DOHH2 (cell line): Measurements from ENCODE around the gene CALY.

Experiments used
- H3F3A ChIP-seq: fragments of 200-600 bp; sonication (generic), shearing (Covaris generic); 2 replicates; pipeline ENCODE4 v1.6.0; 2016; ENCODE audit warnings: antibody characterized with exemption, mild to moderate bottlenecking; ENCODE audit not compliant: control insufficient read depth, insufficient read depth
- H3K27ac ChIP-seq: fragments of 200-600 bp; sonication (generic); 2 replicates; pipeline ENCODE4 v1.5.1; 2014; ENCODE audit warnings: low read depth, mild to moderate bottlenecking, low read length, moderate library complexity
- H3K27me3 ChIP-seq: fragments of 200-600 bp; sonication (generic); 2 replicates; pipeline ENCODE4 v1.6.1; 2014; ENCODE audit warnings: mild to moderate bottlenecking, low read length, mixed read lengths; ENCODE audit not compliant: control insufficient read depth
- H3K36me3 ChIP-seq: fragments of 200-600 bp; sonication (generic); 2 replicates; pipeline ENCODE4 v1.6.1; 2014; ENCODE audit warnings: mild to moderate bottlenecking, low read length, moderate library complexity, mixed read lengths; ENCODE audit not compliant: control insufficient read depth
- H3K4me1 ChIP-seq: fragments of 200-600 bp; sonication (generic); 2 replicates; pipeline ENCODE4 v1.6.1; 2014; ENCODE audit warnings: mild to moderate bottlenecking, low read length, mixed read lengths; ENCODE audit not compliant: control insufficient read depth
- H3K4me2 ChIP-seq: fragments of 200-600 bp; sonication (generic); 2 replicates; pipeline ENCODE4 v1.6.0; 2014; ENCODE audit warnings: mild to moderate bottlenecking, low read length, moderate library complexity
- H3K4me3 ChIP-seq: fragments of 200-600 bp; sonication (generic); 2 replicates; pipeline ENCODE4 v1.5.1; 2014; ENCODE audit warnings: mild to moderate bottlenecking, low read length, mixed read lengths
- H3K79me2 ChIP-seq: fragments of 200-600 bp; sonication (generic); 2 replicates; pipeline ENCODE4 v1.6.1; 2014; ENCODE audit warnings: mild to moderate bottlenecking, low read length, mixed read lengths; ENCODE audit not compliant: control insufficient read depth
- H3K9me2 ChIP-seq: fragments of 200-600 bp; sonication (generic); replicated peaks from 2 replicates; pipeline ENCODE4 v1.6.1; 2014; ENCODE audit warnings: mild to moderate bottlenecking, low read length, mixed read lengths; ENCODE audit not compliant: control insufficient read depth
- H3K9me3 ChIP-seq: fragments of 200-600 bp; sonication (generic); 2 replicates; pipeline ENCODE4 v1.6.1; 2014; ENCODE audit warnings: antibody characterized with exemption, low read length, mixed read lengths; ENCODE audit not compliant: control insufficient read depth, insufficient read depth
- H4K20me1 ChIP-seq: fragments of 200-600 bp; sonication (generic); 2 replicates; pipeline ENCODE4 v1.6.0; 2014; ENCODE audit warnings: low read depth, mild to moderate bottlenecking, antibody characterized with exemption, low read length, moderate library complexity; ENCODE audit not compliant: control insufficient read depth, insufficient read depth
- EZH2phosphoT487 ChIP-seq: fragments of 200-600 bp; sonication (generic); IDR thresholded peaks from 2 replicates; pipeline ENCODE4 v1.6.1; 2017; ENCODE audit warnings: borderline replicate concordance, mild to moderate bottlenecking, antibody characterized with exemption, low read length, moderate library complexity, mixed read lengths
- TF ChIP-seq, protein P1 (sequence below): fragments of 200-600 bp; sonication (generic); IDR thresholded peaks from one replicate; pipeline ENCODE4 v1.5.1; 2014; ENCODE audit warnings: antibody characterized with exemption, mild to moderate bottlenecking, low read depth, low read length; ENCODE audit not compliant: poor library complexity, severe bottlenecking

CALY gene

DNA sequence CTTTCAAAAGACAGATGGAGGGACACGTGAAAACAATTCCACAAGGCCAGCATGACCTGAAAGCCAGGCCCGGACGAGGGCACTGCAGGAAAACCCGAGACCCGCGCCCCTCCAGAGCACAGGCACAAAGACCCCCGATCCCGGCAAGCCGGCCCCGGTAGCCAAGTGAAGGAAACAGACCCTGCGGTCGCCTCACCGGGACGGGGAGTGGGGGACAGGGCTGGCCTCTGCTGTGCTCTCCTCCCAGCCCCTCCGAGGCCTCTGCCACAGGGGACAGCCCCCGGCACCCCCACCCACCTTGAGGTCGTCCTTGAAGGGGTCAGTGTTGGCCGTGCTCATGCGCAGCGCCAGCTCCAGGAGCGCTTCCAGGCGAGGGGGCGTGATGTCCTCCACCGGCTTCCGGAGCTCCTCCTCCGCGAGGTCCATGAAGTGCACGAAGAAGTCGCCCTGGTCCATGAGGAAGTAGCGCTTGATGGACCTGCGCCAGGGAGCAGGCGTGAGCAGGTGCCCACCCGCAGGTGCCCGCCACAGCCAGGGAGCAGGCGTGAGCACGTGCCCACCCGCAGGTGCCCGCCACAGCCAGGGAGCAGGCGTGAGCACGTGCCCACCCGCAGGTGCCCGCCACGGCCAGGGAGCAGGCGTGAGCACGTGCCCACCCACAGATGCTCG, 48.7 kb downstream of the CALY start:
- H3K27me3 ChIP-seq, result no peaks in the 10 kb centered on the region
- H3K4me2 ChIP-seq, result no peak overlapping the region
- TF ChIP-seq, protein P1, sequence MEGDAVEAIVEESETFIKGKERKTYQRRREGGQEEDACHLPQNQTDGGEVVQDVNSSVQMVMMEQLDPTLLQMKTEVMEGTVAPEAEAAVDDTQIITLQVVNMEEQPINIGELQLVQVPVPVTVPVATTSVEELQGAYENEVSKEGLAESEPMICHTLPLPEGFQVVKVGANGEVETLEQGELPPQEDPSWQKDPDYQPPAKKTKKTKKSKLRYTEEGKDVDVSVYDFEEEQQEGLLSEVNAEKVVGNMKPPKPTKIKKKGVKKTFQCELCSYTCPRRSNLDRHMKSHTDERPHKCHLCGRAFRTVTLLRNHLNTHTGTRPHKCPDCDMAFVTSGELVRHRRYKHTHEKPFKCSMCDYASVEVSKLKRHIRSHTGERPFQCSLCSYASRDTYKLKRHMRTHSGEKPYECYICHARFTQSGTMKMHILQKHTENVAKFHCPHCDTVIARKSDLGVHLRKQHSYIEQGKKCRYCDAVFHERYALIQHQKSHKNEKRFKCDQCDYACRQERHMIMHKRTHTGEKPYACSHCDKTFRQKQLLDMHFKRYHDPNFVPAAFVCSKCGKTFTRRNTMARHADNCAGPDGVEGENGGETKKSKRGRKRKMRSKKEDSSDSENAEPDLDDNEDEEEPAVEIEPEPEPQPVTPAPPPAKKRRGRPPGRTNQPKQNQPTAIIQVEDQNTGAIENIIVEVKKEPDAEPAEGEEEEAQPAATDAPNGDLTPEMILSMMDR, result no peak
- no peak for TF ChIP-seq EZH2phosphoT487
- no peaks in the 10 kb centered on the region for H3K4me1 ChIP-seq
- no peaks in the 10 kb centered on the region for H3F3A ChIP-seq
- peaks cover 47% of the 10 kb centered on the region for H3K36me3 ChIP-seq
- no peaks in the 10 kb centered on the region for H4K20me1 ChIP-seq
- H3K9me2 ChIP-seq, result no peaks in the 10 kb centered on the region
- no peak overlapping the region for H3K4me3 ChIP-seq
- no peaks in the 10 kb centered on the region for H3K9me3 ChIP-seq
- no peak overlapping the region for H3K27ac ChIP-seq
- H3K79me2 ChIP-seq, result no peaks in the 10 kb centered on the region

DNA sequence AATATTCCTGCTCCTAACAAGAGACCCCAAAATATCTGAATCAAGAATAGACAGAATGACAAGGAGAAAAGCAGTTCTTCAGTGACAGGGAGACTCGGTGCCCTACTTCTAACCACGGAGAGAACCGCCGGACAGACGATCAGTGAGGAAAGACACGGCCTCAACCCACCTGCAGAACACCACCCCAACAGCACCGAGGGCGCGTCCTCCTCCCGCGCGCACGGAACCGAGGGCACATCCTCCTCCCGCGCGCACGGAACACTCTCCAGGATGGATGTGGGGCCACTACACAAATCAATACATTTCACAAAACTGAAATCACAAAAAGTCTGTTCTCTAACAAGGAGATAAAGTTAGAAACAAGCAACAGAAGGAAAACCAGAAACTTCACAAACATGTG, 50.3 kb downstream of the CALY start:
- Histone ChIP-seq H3K4me1 (no peaks in the 10 kb centered on the region), H4K20me1 (no peaks in the 10 kb centered on the region), H3K27me3 (no peaks in the 10 kb centered on the region), H3K9me2 (no peaks in the 10 kb centered on the region), H3K36me3 (peaks cover 47% of the 10 kb centered on the region), H3K79me2 (no peaks in the 10 kb centered on the region), H3K27ac (no peak overlapping the region), H3K9me3 (no peaks in the 10 kb centered on the region), H3K4me2 (no peak overlapping the region), H3F3A (no peaks in the 10 kb centered on the region), H3K4me3 (no peak overlapping the region)
- no peak for TF ChIP-seq EZH2phosphoT487
- TF ChIP-seq, protein P1, result no peak

DNA sequence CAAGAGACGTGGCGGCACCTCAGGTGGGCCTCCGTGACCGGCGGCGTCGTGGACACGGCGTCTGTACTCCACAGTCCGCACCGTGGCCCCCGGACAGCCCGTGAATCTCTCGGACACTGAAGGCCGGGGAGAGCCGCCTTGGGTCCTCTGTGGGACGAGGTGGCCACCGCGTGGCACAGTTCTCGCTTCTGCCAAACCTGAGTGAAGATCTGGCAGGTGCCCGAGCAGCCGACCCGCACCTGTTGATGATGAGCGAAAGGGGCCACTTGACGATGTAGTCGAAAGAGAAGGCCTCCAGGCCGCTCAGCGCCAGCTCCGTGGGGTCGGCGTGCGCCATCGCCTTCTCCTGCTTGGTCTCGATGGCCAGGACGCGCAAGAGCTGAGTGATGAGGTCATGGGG, 51.5 kb downstream of the CALY start:
- H3K4me2 ChIP-seq, result no peak overlapping the region
- no peaks in the 10 kb centered on the region for H3K79me2 ChIP-seq
- H3K27ac ChIP-seq, result no peak overlapping the region
- H4K20me1 ChIP-seq, result no peaks in the 10 kb centered on the region
- peaks cover 44% of the 10 kb centered on the region for H3K36me3 ChIP-seq
- H3K27me3 ChIP-seq, result no peaks in the 10 kb centered on the region
- no peaks in the 10 kb centered on the region for H3K4me1 ChIP-seq
- TF ChIP-seq, protein P1, result no peak
- TF ChIP-seq EZH2phosphoT487, result no peak
- no peaks in the 10 kb centered on the region for H3K9me2 ChIP-seq
- H3F3A ChIP-seq, result no peaks in the 10 kb centered on the region
- H3K4me3 ChIP-seq, result no peak overlapping the region
- no peaks in the 10 kb centered on the region for H3K9me3 ChIP-seq
